GM18868 (cell line): ENCODE measurements around the gene TRIP13.
"Not testable (repeated sequence)": the region's sequence is repeated elsewhere in the genome, so short reads cannot be mapped to it uniquely, and the experiment has no call there.

Experiments used
- ATAC-seq: cut with Tn5 transposase; IDR thresholded peaks from one replicate; pipeline ENCODE4 v1.9.1; 2021; ENCODE audit warnings: mild to moderate bottlenecking, moderate library complexity; ENCODE audit not compliant: unreplicated experiment

The TRIP13 gene

DNA sequence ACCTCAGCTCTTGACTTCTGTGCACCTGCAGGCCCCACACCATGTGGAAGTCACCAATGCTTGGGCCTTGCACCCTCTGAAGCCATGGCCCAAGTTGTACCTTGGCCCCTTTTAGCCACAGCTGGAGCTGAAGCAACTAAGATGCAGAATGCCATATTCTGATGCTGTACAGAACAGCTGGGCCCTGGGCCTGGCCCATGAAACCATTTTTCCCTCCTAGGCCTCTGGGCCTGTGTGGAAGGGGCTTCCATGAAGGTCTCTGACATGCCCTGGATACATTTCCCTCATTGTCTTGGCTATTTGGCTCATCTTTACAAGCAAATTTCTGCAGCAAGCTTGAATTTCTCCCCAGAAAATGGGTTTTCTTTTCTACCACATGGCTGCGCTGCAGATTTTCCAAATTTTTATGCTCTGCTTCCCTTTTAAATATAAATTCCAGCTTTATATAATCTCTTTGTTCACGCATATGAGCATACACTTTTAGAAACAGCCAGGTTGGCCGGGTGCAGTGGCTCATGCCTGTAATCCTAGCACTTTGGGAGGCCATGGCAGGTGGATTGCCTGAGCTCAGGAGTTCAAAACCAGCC, 41.8 kb downstream of the TRIP13 start:
- ATAC-seq: not testable (repeated sequence)

GRCh38 chr5:935510-936084, 42.9 kb downstream of the TRIP13 start:
- ATAC-seq: no peak

GRCh38 chr5:936149-937144, 43.8 kb downstream of the TRIP13 start:
- ATAC-seq: no peak

- ATAC-seq: no peak
Observed at GRCh38 chr5:937151-937924, 44.7 kb downstream of the TRIP13 start.

GRCh38 chr5:939368-939767, 46.7 kb downstream of the TRIP13 start:
- no peak for ATAC-seq

DNA sequence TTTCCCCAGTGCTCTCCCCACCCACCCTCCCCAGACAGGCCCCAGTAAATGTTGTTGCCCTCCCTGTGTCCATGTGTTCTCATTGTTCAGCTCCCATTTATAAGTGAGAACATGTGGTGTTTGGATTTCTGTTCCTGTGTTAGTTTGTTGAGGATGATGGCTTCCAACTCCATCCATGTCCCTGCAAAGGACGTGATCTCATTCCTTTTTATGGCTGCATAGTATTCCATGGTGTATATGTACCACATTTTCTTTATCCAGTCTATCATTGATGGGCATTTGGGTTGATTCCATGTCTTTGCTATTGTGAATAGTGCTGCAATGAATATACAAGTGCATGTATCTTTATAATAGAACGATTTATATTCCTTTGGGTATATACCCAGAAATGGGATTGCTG, 48.1 kb downstream of the TRIP13 start:
- not testable (repeated sequence) for ATAC-seq

DNA sequence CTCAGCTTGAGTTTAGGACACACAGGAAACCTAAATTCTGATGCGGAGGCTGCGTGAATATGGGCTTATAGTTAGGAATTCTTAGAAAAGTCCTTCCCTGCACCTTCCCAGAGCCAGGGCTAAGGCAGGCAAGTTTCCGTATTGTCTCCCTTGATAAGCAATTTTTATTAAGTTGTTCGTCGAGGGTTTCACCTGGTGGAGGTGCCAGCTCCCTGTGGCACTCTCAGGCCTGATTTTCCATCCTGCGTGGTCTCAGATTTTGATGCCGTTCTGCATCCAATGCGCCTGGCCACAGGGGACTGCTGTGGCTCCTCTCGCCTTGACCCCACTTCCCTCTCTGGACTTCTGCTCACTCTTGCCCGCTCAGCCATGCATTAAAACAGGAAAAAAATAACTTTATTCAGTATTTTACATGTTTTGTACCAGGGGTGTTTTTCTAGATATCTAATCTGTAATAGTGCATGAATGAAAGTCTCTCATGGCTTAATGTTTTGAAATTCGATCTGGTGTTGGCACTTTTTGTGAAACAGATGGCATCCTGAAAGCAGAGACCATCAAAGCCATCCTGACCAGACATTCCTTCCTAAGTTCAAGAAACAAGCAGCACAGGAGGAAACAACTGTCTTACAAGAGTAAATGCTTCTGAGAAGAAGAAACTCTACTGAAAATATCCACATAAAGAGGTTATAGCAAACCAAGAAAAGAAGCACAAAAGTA, 50.7 kb downstream of the TRIP13 start:
- ATAC-seq: no peak

DNA sequence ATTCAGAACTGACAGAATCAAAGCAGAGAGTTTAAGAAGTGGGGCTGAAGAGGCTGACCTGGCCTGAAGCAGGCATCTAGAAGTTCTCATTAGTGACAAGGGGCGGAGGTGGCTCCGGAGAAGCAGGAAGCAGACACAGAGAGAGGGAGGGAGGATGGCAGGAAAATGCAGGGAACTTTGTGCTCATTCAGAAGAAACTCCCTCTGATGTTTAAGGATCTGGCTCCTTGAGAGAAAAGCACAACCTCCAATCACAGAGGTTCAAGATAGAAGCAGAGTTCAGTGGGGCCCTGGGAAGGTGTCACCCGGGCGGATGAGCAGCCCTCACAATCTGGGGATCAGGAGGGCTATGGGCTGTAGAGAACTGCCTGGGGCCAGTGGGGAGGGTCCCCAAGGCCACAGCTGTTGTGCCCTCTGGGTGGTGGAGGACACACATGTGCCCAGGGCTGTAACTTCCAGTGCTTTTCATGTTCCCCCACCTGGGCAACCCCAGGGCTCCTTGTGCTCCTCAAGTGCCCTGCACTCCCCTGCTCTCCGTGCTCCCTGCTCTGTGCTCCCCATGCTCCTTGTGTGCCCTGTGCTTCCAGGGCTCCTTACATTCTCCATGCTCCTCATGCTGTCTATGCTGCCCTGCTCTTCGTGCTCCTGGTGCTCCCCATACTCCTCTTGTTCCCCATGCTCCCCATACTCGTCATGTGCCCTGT, 51.4 kb downstream of the TRIP13 start:
- ATAC-seq: no peak

GRCh38 chr5:944621-944927, 51.9 kb downstream of the TRIP13 start:
- ATAC-seq: no peak

- ATAC-seq: no peak
Observed at GRCh38 chr5:944992-945685, 52.5 kb downstream of the TRIP13 start.

GRCh38 chr5:945691-946551, 53.2 kb downstream of the TRIP13 start:
- no peak for ATAC-seq

DNA sequence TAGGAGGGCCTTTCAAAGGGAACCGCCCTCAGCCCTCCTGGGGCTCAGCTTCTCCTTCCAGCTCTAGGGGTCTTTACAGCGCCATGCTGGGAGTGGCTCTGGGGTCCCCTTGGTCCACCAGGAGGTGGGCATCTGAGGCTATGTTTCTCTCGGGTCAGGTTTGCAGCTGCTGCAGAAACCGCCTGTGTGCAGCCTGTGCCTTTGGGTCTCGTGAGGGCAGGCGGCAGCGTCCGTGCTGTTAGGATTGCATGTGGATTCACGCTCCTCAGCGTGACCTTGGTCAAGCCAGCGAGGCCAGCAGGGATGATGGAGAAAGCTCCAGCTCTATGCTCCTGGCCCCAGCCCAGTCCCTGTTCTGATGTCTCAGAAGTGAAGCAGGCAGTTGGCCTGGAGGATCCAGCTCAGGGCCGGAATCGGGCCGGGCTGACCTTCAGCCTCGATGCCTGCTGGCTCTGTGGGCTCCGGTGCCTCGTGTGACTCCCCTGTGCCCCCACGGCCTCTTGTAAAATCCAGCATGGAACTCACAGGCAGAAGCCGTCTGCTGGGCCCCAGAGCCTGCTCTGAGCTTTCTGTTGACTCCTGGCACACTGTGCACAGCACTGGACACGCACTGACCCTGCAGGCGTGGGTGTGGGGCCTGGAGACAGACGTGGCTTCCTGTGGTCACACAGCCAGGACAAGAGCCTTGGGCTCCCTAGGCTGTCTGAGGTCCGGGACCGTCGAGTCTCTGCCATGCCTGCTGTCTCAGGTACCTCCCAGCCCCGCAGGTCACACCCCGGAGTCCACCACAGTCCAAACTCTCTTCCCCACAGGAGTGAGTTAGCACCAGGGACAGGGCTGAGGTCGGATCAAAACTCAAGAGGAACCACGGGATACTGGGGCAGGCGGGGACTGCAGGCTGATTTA, 54.3 kb downstream of the TRIP13 start:
- ATAC-seq: no peak

- no peak for ATAC-seq
Observed at GRCh38 chr5:947626-948471, 55.2 kb downstream of the TRIP13 start.

DNA sequence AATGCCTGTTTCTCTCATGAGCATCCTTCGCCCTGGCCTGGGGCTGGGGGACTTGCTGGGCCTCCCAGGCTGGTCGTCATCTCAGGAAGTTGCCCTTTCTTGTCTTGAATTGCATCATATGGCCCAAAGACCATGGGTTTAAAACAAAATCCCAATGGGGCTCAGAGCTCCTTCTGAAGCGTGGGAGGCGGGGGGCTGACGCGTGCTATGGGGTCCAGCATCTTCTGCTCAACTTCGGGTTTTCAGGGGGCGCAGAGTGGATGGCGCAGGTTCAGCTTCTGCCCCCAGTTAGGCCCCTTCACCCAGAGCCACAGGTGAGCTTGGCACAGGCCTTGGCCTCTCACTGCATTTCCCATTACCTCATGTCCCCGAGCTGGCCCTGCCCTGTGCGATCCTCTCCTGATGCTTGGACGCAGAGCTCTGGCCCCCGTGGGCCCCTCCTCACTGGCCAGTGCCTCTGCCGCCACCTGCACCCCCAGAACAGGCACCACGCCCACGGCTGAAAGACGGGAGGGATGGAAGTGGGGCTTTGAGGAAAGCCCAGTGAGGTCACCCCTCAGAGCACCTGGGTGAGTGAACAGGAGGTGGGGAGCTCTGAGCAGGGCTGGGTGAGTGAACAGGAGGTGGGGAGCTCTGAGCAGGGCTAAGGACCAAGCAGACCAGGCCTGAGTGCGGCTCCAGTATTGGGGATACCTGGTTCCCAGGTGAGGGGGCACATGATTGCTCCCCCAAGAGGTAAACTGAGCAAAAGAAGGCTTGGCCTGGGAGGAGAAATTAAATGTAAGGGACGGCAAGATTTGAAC, 56.0 kb downstream of the TRIP13 start:
- ATAC-seq: no peak

DNA sequence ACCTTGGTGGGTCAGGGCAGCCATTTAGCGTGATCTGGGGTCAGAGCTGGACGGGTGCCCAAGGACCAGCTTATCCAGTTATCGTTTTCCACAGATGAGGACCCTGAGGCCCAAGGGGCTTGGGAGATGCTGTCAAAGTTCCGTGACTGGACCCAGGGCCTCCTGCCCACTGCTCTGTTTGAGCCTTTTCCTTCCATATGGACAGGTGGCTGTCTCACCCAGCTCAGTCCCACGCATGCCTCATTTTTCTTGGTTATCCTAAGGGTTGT, 56.5 kb downstream of the TRIP13 start:
- no peak for ATAC-seq
